Measurements from ENCODE around the gene CDKL5.

Gene CDKL5

GRCh38 chrX:18696653-18697052 is 271.2 kb downstream of the CDKL5 start:
- DNase-seq, result no peak
- TF ChIP-seq POLR2A (IDR thresholded peaks at IDR 0.05; ENCODE audit: low read length) (no peak), GATA1 (IDR thresholded peaks at IDR 0.05; ENCODE audit: low read depth, low read length) (no peak)

GRCh38 chrX:18698737-18699650 is 273.6 kb downstream of the CDKL5 start:
- TF ChIP-seq GATA1 (IDR thresholded peaks at IDR 0.05; ENCODE audit: low read depth, low read length), result no peak
- TF ChIP-seq POLR2A (IDR thresholded peaks at IDR 0.05; ENCODE audit: low read length), result no peak
- DNase-seq, result no peak

DNA sequence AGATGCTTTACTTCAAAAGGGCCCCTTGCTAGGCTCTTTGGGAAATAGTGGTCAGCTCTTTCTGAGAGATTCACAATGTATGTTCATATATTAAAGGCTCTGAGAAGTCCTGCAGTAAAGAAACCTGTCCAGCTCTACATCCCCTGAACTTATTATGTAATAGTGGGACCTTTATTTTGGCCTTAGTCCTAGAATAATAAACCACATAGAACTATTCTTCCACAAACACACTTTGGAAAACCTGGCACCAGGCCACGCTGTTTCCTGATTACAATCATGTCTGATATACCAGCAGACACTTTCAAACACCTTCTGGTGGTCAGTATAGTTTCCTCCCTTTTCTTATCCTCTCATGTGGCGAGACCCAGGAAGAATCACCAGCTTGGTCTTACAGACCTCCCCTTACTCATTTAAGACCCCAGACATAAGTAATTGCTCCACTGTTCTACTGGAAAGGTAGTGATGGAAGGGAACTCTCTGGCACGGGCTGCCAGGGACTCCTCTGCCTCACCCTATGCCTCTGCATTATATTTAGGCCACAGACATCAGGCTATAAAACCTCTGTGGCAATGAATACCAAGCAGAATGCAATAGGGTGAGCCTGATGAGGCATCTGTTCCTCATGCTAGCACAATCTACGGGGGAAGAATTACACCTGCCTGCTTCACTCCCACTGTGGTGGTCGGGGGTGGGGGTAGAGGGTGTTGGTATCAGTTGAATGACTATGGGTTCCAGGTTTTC is 276.4 kb downstream of the CDKL5 start:
- TF ChIP-seq POLR2A (IDR thresholded peaks at IDR 0.05; ENCODE audit: low read length) (no peak), GATA1 (IDR thresholded peaks at IDR 0.05; ENCODE audit: low read depth, low read length) (no peak)
- no peak for DNase-seq

DNA sequence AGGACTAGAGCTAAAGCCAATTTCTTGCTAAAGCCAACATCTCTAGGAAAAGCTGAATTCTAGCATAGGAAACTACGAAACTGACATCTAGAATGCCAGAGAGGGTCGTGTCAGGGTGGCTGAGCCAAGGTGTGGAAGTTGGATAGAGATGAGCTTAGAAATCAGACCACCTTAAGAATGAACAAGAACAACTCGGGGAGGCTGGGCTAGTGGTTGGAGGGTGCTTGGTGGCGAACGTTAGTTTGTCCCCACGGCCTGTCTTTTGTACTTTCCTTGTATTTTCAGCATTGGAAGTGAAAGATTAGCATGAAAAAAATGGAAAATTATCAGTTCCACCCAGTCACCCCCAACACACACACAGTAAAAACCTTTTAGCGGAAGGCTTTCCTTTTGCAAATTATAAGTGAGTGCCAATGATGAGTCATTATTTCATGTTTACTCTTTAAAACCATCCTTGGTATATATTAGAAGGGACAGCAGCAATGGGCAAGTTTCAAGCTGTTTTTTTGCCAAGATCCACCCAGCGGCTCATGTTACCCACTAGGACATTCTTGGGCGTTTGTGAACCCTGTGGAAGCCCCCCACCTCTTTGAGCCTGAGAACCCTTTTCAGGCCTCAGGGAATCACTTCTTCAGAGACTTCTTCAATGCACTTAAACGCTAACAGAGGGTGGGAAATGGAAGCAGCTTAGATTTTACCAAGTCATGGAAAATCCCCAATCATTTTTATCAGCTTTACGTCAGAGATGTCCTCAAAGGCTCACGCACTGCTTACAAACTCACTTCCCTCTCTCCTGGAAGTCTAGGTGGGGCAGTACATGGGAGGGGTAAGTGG is 277.2 kb downstream of the CDKL5 start:
- TF ChIP-seq POLR2A (IDR thresholded peaks at IDR 0.05; ENCODE audit: low read length), result no peak
- no peak for TF ChIP-seq GATA1 (IDR thresholded peaks at IDR 0.05; ENCODE audit: low read depth, low read length)
- DNase-seq, result no peak
